GM23338 (cell line): Measurements from ENCODE around the gene RBMS2. TPM values are rescaled to one million over a fixed set of nuclear protein-coding genes. Genes with fewer than 3 reads are reported as not detected.

Experiments used
- ATAC-seq: fragments of 200-7000 bp; cut with Tn5 transposase; 3 replicates; pipeline ENCODE4 v1.9.1; 2020
- DNase-seq: peaks from one replicate; pipeline ENCODE4 v3.0.0-alpha.2; 2015; ENCODE audit warnings: low spot score
- H2AFZ ChIP-seq: fragments of 200-600 bp; sonication (generic); 2 replicates; pipeline ENCODE4 v1.8.0; 2016; ENCODE audit warnings: antibody characterized with exemption, mild to moderate bottlenecking, moderate library complexity
- H3F3A ChIP-seq: fragments of 200-600 bp; sonication (generic); replicated peaks from 2 replicates; pipeline ENCODE4 v1.8.0; 2017; ENCODE audit warnings: antibody characterized with exemption, mixed run types, low read depth
- H3K27ac ChIP-seq: fragments of 200-600 bp; sonication (generic); 2 replicates; pipeline ENCODE4 v1.6.1; 2016; ENCODE audit warnings: low read depth
- H3K27me3 ChIP-seq: fragments of 200-600 bp; sonication (generic); 2 replicates; pipeline ENCODE4 v1.8.0; 2016; ENCODE audit warnings: mild to moderate bottlenecking, mixed run types, moderate library complexity; ENCODE audit not compliant: insufficient read depth
- H3K36me3 ChIP-seq: fragments of 200-600 bp; sonication (generic); 2 replicates; pipeline ENCODE4 v1.8.0; 2016; ENCODE audit warnings: mild to moderate bottlenecking; ENCODE audit not compliant: insufficient read depth
- H3K4me1 ChIP-seq: fragments of 200-600 bp; sonication (generic); 2 replicates; pipeline ENCODE4 v1.8.0; 2016; ENCODE audit warnings: mild to moderate bottlenecking, moderate library complexity; ENCODE audit not compliant: insufficient read depth
- H3K4me2 ChIP-seq: fragments of 200-600 bp; sonication (generic); 2 replicates; pipeline ENCODE4 v1.7.1; 2017; ENCODE audit warnings: mixed run types
- H3K4me3 ChIP-seq: fragments of 200-600 bp; sonication (generic); 2 replicates; pipeline ENCODE4 v1.6.1; 2016; ENCODE audit warnings: mixed run types
- H3K79me2 ChIP-seq: fragments of 200-600 bp; sonication (generic); replicated peaks from 2 replicates; pipeline ENCODE4 v1.8.0; 2017; ENCODE audit warnings: mild to moderate bottlenecking; ENCODE audit not compliant: insufficient read depth
- H3K9me2 ChIP-seq: fragments of 200-600 bp; sonication (generic); 2 replicates; pipeline ENCODE4 v1.8.0; 2017; ENCODE audit not compliant: insufficient read depth
- H4K20me1 ChIP-seq: fragments of 200-600 bp; sonication (generic); replicated peaks from 2 replicates; pipeline ENCODE4 v1.8.0; 2017; ENCODE audit warnings: mild to moderate bottlenecking; ENCODE audit not compliant: insufficient read depth
- H3K27ac Mint-ChIP-seq: 2 replicates; pipeline ENCODE4 v1.8.0; 2020; ENCODE audit warnings: inconsistent platforms, mild to moderate bottlenecking, moderate library complexity, mixed read lengths
- H3K27me3 Mint-ChIP-seq: 3 replicates; pipeline ENCODE4 v1.8.0; 2022; ENCODE audit warnings: low read depth, mild to moderate bottlenecking, moderate library complexity, mixed read lengths, inconsistent platforms; ENCODE audit not compliant: insufficient read depth, poor library complexity
- H3K36me3 Mint-ChIP-seq: 3 replicates; pipeline ENCODE4 v1.8.0; 2021; ENCODE audit warnings: low read depth, mild to moderate bottlenecking, inconsistent platforms, moderate library complexity, mixed read lengths
- H3K4me1 Mint-ChIP-seq: 3 replicates; pipeline ENCODE4 v1.8.0; 2020; ENCODE audit warnings: mild to moderate bottlenecking, inconsistent platforms, mixed read lengths
- H3K4me3 Mint-ChIP-seq: 3 replicates; pipeline ENCODE4 v1.8.0; 2021; ENCODE audit warnings: moderate library complexity, mild to moderate bottlenecking, inconsistent platforms, mixed read lengths
- H3K9me3 Mint-ChIP-seq: 3 replicates; pipeline ENCODE4 v1.8.0; 2020; ENCODE audit warnings: moderate library complexity, mild to moderate bottlenecking, inconsistent platforms, mixed read lengths
- CREB1 ChIP-seq: fragments of 250-450 bp; sonication (Bioruptor Pico); IDR thresholded peaks from 2 replicates; pipeline ENCODE4 v1.5.0; 2020; ENCODE audit warnings: low read depth, mild to moderate bottlenecking, moderate library complexity
- CTCF ChIP-seq, 2 experiments: fragments of 200-600 bp in 1 of 2; sonication (generic) in 1 of 2; conservative IDR thresholded peaks; 2 replicates each; pipeline versions ENCODE4 v1.5.1 to v1.6.1; 2016 to 2017; ENCODE audit warnings: antibody characterized with exemption in 2 of 2, low read depth in 2 of 2, mild to moderate bottlenecking in 2 of 2, moderate library complexity in 1 of 2
- EZH2phosphoT487 ChIP-seq: fragments of 200-600 bp; sonication (generic); IDR thresholded peaks from one replicate; pipeline ENCODE4 v1.8.1; 2018; ENCODE audit warnings: antibody characterized with exemption; ENCODE audit not compliant: unreplicated experiment
- JUNB ChIP-seq: IDR thresholded peaks from one replicate; pipeline ENCODE4 v1.6.1; 2016; ENCODE audit warnings: antibody characterized with exemption; ENCODE audit not compliant: unreplicated experiment
- NANOG ChIP-seq: IDR thresholded peaks from 2 replicates; pipeline ENCODE4 v1.6.1; 2016; ENCODE audit warnings: antibody characterized with exemption, borderline replicate concordance
- POLR2AphosphoS5 ChIP-seq: IDR thresholded peaks from 2 replicates; pipeline ENCODE4 v1.6.1; 2016; ENCODE audit warnings: antibody characterized with exemption, low read depth
- ZNF114 ChIP-seq: fragments of 250-450 bp; sonication (Bioruptor Pico); IDR thresholded peaks from 2 replicates; pipeline ENCODE4 v1.5.0; 2020; ENCODE audit warnings: mild to moderate bottlenecking, moderate library complexity
- ZNF331 ChIP-seq: fragments of 250-450 bp; sonication (Bioruptor Pico); IDR thresholded peaks from 2 replicates; pipeline ENCODE4 v1.5.0; 2020; ENCODE audit warnings: low read depth, mild to moderate bottlenecking, moderate library complexity
- polyA plus RNA-seq: library from polyadenylated mRNA; unstranded; fragments of >200 nt; fragmentation: Nextera tagmentation; extraction: Ambion mirVana; gene quantifications from 2 replicates; pipeline ENCODE4 v1.2.1, GENCODE V29; 2016
- total RNA-seq: library from RNA; depleted of rRNA; stranded (reverse); fragments of >200 nt; shearing (Covaris generic); gene quantifications from 2 replicates; pipeline ENCODE4 v1.2.3, GENCODE V29; 2014
- TF ChIP-seq, protein P1 (sequence below): fragments of 250-450 bp; sonication (Bioruptor Pico); IDR thresholded peaks from 2 replicates; pipeline ENCODE4 v1.5.0; 2020; ENCODE audit warnings: mild to moderate bottlenecking, moderate library complexity
- TF ChIP-seq, protein P2 (sequence below): IDR thresholded peaks from one replicate; pipeline ENCODE4 v1.6.1; 2018; ENCODE audit warnings: antibody characterized with exemption; ENCODE audit not compliant: unreplicated experiment

The RBMS2 gene
- total and polyA plus RNA-seq, 2 experiments from 2014 or later, result 9.2 to 16.8 TPM

DNA sequence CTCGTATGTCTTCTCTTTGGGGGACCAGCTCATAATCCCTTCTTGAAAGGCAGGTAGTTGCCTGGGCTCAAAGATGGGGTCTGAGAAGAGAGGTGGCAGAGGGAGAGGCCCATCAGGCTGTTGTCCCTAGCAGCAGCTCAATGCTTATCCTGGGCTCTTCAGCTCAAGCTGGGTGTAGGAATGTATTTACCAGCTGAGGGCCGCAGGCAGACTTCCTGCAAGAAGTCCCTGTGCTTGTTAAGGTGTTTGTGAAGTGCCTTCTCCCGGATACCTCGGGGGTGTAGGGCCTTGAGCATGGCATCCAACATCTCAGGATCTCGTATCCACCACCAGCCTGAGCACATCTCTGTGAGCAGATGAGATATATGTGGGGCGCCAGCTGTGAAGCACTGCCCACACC, 79.1 kb downstream of the RBMS2 start:
- Histone ChIP-seq H3K4me2 (no peak overlapping the region), H3K4me3 (no peak overlapping the region), H2AFZ (no peak overlapping the region), H3K27me3 (no peaks in the 10 kb centered on the region), H3F3A (peaks cover 14% of the 10 kb centered on the region), H4K20me1 (peaks cover 4% of the 10 kb centered on the region; the same call in 1 of the 2 replicates), H3K9me2 (no peaks in the 10 kb centered on the region), H3K36me3 (peaks cover 56% of the 10 kb centered on the region), H3K4me1 (peaks cover 10% of the 10 kb centered on the region), H3K27ac (no peak overlapping the region), H3K79me2 (no peaks in the 10 kb centered on the region)
- Mint-ChIP-seq H3K4me1 (peaks cover 15% of the 10 kb centered on the region; the same call in 2 of the 3 replicates), H3K27ac (no peak overlapping the region), H3K9me3 (no peaks in the 10 kb centered on the region), H3K27me3 (peaks cover 10% of the 10 kb centered on the region), H3K4me3 (no peak overlapping the region), H3K36me3 (peaks cover 91% of the 10 kb centered on the region)
- no peak for ATAC-seq
- DNase-seq, result no peak
- TF ChIP-seq EZH2phosphoT487 (no peak), JUNB (no peak), NANOG (no peak), CREB1 (CRISPR knock-in tag) (no peak), ZNF114 (no peak), CTCF (conservative IDR thresholded peaks at IDR 0.05; ENCODE audit: low read depth in 2 of 2) (no peak), POLR2AphosphoS5 (no peak), ZNF331 (CRISPR knock-in tag) (no peak)
- TF ChIP-seq, protein P1, sequence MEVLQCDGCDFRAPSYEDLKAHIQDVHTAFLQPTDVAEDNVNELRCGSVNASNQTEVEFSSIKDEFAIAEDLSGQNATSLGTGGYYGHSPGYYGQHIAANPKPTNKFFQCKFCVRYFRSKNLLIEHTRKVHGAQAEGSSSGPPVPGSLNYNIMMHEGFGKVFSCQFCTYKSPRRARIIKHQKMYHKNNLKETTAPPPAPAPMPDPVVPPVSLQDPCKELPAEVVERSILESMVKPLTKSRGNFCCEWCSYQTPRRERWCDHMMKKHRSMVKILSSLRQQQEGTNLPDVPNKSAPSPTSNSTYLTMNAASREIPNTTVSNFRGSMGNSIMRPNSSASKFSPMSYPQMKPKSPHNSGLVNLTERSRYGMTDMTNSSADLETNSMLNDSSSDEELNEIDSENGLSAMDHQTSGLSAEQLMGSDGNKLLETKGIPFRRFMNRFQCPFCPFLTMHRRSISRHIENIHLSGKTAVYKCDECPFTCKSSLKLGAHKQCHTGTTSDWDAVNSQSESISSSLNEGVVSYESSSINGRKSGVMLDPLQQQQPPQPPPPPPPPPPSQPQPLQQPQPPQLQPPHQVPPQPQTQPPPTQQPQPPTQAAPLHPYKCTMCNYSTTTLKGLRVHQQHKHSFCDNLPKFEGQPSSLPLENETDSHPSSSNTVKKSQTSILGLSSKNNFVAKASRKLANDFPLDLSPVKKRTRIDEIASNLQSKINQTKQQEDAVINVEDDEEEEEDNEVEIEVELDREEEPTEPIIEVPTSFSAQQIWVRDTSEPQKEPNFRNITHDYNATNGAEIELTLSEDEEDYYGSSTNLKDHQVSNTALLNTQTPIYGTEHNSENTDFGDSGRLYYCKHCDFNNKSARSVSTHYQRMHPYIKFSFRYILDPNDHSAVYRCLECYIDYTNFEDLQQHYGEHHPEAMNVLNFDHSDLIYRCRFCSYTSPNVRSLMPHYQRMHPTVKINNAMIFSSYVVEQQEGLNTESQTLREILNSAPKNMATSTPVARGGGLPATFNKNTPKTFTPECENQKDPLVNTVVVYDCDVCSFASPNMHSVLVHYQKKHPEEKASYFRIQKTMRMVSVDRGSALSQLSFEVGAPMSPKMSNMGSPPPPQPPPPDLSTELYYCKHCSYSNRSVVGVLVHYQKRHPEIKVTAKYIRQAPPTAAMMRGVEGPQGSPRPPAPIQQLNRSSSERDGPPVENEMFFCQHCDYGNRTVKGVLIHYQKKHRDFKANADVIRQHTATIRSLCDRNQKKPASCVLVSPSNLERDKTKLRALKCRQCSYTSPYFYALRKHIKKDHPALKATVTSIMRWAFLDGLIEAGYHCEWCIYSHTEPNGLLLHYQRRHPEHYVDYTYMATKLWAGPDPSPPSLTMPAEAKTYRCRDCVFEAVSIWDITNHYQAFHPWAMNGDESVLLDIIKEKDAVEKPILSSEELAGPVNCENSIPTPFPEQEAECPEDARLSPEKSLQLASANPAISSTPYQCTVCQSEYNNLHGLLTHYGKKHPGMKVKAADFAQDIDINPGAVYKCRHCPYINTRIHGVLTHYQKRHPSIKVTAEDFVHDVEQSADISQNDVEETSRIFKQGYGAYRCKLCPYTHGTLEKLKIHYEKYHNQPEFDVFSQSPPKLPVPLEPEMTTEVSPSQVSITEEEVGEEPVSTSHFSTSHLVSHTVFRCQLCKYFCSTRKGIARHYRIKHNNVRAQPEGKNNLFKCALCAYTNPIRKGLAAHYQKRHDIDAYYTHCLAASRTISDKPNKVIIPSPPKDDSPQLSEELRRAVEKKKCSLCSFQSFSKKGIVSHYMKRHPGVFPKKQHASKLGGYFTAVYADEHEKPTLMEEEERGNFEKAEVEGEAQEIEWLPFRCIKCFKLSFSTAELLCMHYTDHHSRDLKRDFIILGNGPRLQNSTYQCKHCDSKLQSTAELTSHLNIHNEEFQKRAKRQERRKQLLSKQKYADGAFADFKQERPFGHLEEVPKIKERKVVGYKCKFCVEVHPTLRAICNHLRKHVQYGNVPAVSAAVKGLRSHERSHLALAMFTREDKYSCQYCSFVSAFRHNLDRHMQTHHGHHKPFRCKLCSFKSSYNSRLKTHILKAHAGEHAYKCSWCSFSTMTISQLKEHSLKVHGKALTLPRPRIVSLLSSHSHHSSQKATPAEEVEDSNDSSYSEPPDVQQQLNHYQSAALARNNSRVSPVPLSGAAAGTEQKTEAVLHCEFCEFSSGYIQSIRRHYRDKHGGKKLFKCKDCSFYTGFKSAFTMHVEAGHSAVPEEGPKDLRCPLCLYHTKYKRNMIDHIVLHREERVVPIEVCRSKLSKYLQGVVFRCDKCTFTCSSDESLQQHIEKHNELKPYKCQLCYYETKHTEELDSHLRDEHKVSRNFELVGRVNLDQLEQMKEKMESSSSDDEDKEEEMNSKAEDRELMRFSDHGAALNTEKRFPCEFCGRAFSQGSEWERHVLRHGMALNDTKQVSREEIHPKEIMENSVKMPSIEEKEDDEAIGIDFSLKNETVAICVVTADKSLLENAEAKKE (CRISPR knock-in tag), result no peak
- TF ChIP-seq, protein P2, sequence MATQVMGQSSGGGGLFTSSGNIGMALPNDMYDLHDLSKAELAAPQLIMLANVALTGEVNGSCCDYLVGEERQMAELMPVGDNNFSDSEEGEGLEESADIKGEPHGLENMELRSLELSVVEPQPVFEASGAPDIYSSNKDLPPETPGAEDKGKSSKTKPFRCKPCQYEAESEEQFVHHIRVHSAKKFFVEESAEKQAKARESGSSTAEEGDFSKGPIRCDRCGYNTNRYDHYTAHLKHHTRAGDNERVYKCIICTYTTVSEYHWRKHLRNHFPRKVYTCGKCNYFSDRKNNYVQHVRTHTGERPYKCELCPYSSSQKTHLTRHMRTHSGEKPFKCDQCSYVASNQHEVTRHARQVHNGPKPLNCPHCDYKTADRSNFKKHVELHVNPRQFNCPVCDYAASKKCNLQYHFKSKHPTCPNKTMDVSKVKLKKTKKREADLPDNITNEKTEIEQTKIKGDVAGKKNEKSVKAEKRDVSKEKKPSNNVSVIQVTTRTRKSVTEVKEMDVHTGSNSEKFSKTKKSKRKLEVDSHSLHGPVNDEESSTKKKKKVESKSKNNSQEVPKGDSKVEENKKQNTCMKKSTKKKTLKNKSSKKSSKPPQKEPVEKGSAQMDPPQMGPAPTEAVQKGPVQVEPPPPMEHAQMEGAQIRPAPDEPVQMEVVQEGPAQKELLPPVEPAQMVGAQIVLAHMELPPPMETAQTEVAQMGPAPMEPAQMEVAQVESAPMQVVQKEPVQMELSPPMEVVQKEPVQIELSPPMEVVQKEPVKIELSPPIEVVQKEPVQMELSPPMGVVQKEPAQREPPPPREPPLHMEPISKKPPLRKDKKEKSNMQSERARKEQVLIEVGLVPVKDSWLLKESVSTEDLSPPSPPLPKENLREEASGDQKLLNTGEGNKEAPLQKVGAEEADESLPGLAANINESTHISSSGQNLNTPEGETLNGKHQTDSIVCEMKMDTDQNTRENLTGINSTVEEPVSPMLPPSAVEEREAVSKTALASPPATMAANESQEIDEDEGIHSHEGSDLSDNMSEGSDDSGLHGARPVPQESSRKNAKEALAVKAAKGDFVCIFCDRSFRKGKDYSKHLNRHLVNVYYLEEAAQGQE, result no peak
